ENCODE results near the gene CFAP107. TPM values are rescaled to one million over a fixed set of nuclear protein-coding genes. Genes with fewer than 3 reads are reported as not detected.

CFAP107 gene
- total and polyA plus RNA-seq, 2 of the 13 experiments (the other 11 are each of a cell fraction or from before 2014, with no cell fraction given): not detected

- Histone ChIP-seq H3K36me3 (replicated peaks in 1 of 2; ENCODE audit: control insufficient read depth in 1 of 2, insufficient read depth in 2 of 2, low read length in 2 of 2) (no peaks in the 10 kb centered on the region), H3K9me3 (ENCODE audit: low read length) (no peaks in the 10 kb centered on the region), H2AFZ (ENCODE audit: low read length) (no peak overlapping the region), H3K27me3 (ENCODE audit: control insufficient read depth in 1 of 2, insufficient read depth in 2 of 2, low read length in 2 of 2) (peaks cover 1 to 39% of the 10 kb centered on the region in 2 experiments; a peak in 4 of 5 replicates), H3K9ac (ENCODE audit: insufficient read depth, low read depth, low read length) (no peak overlapping the region), H3K79me2 (ENCODE audit: insufficient read depth, low read length) (no peaks in the 10 kb centered on the region), H3K4me3 (replicated peaks in 1 of 3; ENCODE audit: insufficient read depth in 1 of 3, low read depth in 2 of 3, low read length in 3 of 3) (no peak overlapping the region), H3K4me1 (ENCODE audit: insufficient read depth, low read length) (no peaks in the 10 kb centered on the region), H4K20me1 (ENCODE audit: insufficient read depth, low read length) (no peaks in the 10 kb centered on the region), H3K4me2 (ENCODE audit: low read depth, low read length) (no peak overlapping the region), H3K27ac (ENCODE audit: extremely low read length, insufficient read depth, low read length) (no peak overlapping the region)
- CTCF ChIA-PET (ENCODE audit: low intra/inter-chr PET ratio, low total read pairs): no interaction called here
- no peak for DNase-seq (ENCODE audit: low spot score)
- no peak for FAIRE-seq
- WGBS (ENCODE audit: low lambda C conversion rate): 6% methylated on average over 2 of the region's 2 CpGs
- intact Hi-C loops (cut with micrococcal nuclease; ENCODE audit: unreplicated experiment) (no loop called here), in situ Hi-C loops (cut with HindIII; ENCODE audit: extremely low pct_ligation_motif_present, low pct_unique_long_range_greater_than_20kb) (loop anchor here (10.0 kb wide), 1 partner anchor 496 kb away; no protein-coding TSS in a partner anchor)
- ATAC-seq: no peak
- BruUV-seq (replicated peaks): no TSS peak
- TF ChIP-seq ZNF251 (CRISPR knock-in tag; IDR thresholded peaks at IDR 0.05) (no peak), ARID4A (CRISPR knock-in tag; IDR thresholded peaks at IDR 0.05; ENCODE audit: borderline replicate concordance) (no peak), AKNA (CRISPR knock-in tag; IDR thresholded peaks at IDR 0.05; ENCODE audit: borderline replicate concordance) (no peak), HNRNPLL (IDR thresholded peaks at IDR 0.05; ENCODE audit: low read depth, low read length, poor library complexity, severe bottlenecking) (no peak), FOXK2 (IDR thresholded peaks at IDR 0.05) (no peak)
- TF ChIP-seq, protein P1, sequence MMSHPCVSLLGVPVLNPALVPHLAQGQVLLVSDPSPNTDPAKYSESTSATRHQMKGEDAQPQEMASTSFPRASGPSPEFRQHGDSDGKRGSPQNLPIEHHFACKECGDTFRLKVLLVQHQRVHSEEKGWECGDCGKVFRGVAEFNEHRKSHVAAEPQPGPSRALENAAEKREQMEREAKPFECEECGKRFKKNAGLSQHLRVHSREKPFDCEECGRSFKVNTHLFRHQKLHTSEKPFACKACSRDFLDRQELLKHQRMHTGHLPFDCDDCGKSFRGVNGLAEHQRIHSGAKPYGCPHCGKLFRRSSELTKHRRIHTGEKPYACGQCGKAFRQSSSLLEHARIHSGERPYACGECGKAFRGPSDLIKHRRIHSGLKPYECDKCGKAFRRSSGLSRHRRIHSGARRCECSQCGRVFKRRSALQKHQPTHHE (CRISPR knock-in tag; IDR thresholded peaks at IDR 0.05; ENCODE audit: borderline replicate concordance): no peak
- POLR2A ChIA-PET: no interaction called here
These were observed 24.6 kb downstream of the CFAP107 start for GRCh38 chr1:12770620-12771019.
